Hepatocyte (in vitro differentiated cells): ENCODE measurements around the gene ASB6. TPM values are rescaled to one million over a fixed set of nuclear protein-coding genes. Genes with fewer than 3 reads are reported as not detected.

Experiments
- DNase-seq: peaks from one replicate; pipeline ENCODE4 v3.0.0-alpha.2; 2016; ENCODE audit warnings: low spot score
- H2AFZ ChIP-seq: fragments of 200-600 bp; sonication (generic); 2 replicates; pipeline ENCODE4 v1.6.0; 2016; ENCODE audit warnings: antibody characterized with exemption, mild to moderate bottlenecking
- H3K27ac ChIP-seq: fragments of 200-600 bp; sonication (generic); 2 replicates; pipeline ENCODE4 v1.5.1; 2016; ENCODE audit warnings: mild to moderate bottlenecking
- H3K27me3 ChIP-seq: fragments of 200-600 bp; sonication (generic); 2 replicates; pipeline ENCODE4 v1.6.1; 2016
- H3K36me3 ChIP-seq: fragments of 200-600 bp; sonication (generic); replicated peaks from 2 replicates; pipeline ENCODE4 v1.5.1; 2016; ENCODE audit warnings: low read depth; ENCODE audit not compliant: insufficient read depth
- H3K4me1 ChIP-seq: fragments of 200-600 bp; sonication (generic); 2 replicates; pipeline ENCODE4 v1.5.1; 2016; ENCODE audit warnings: mild to moderate bottlenecking, moderate library complexity; ENCODE audit not compliant: insufficient read depth
- H3K4me2 ChIP-seq: fragments of 200-600 bp; sonication (generic); 2 replicates; pipeline ENCODE4 v1.6.0; 2016
- H3K4me3 ChIP-seq: fragments of 200-600 bp; sonication (generic); 2 replicates; pipeline ENCODE4 v1.5.1; 2016; ENCODE audit warnings: mild to moderate bottlenecking
- H3K79me2 ChIP-seq: fragments of 200-600 bp; sonication (generic); 2 replicates; pipeline ENCODE4 v1.6.0; 2017; ENCODE audit warnings: mild to moderate bottlenecking
- H3K9me2 ChIP-seq: fragments of 200-600 bp; sonication (generic); replicated peaks from 2 replicates; pipeline ENCODE4 v1.6.0; 2017; ENCODE audit warnings: mild to moderate bottlenecking; ENCODE audit not compliant: insufficient read depth
- H3K9me3 ChIP-seq: fragments of 200-600 bp; sonication (generic); 2 replicates; pipeline ENCODE4 v1.5.1; 2016; ENCODE audit warnings: low read depth, mild to moderate bottlenecking
- H4K20me1 ChIP-seq: fragments of 200-600 bp; sonication (generic); 2 replicates; pipeline ENCODE4 v1.6.0; 2016; ENCODE audit warnings: mild to moderate bottlenecking; ENCODE audit not compliant: insufficient read depth, poor library complexity, severe bottlenecking
- CTCF ChIP-seq: fragments of 200-600 bp; sonication (generic); IDR thresholded peaks from 2 replicates; pipeline ENCODE4 v1.5.1; 2016; ENCODE audit warnings: antibody characterized with exemption, mild to moderate bottlenecking; ENCODE audit not compliant: poor library complexity
- EZH2 ChIP-seq: fragments of 200-600 bp; sonication (generic); IDR thresholded peaks from 2 replicates; pipeline ENCODE4 v1.6.1; 2016; ENCODE audit warnings: antibody characterized with exemption, mild to moderate bottlenecking, borderline replicate concordance
- EZH2phosphoT487 ChIP-seq: fragments of 200-600 bp; sonication (generic); IDR thresholded peaks from one replicate; pipeline ENCODE4 v1.6.1; 2018; ENCODE audit warnings: antibody characterized with exemption, mild to moderate bottlenecking, low read depth, moderate library complexity; ENCODE audit not compliant: unreplicated experiment, severe bottlenecking
- WGBS: methylation state at CpG from one replicate; pipeline ENCODE4 v1.1.6; 2016; ENCODE audit warnings: low lambda C conversion rate; ENCODE audit errors: missing lambda C conversion rate; 5-methylcytosine and 5-hydroxymethylcytosine counted together
- polyA plus RNA-seq: library from polyadenylated mRNA; unstranded; fragments of >200 nt; fragmentation: Nextera tagmentation; extraction: Ambion mirVana; gene quantifications from 2 replicates; pipeline ENCODE4 v1.2.1, GENCODE V29; 2016
- total RNA-seq: library from RNA; depleted of rRNA; stranded (reverse); fragments of >200 nt; gene quantifications from 2 replicates; pipeline ENCODE4 v1.2.3, GENCODE V29; 2014

The ASB6 gene
- total and polyA plus RNA-seq, 2 experiments from 2014 or later, result 14.2 to 15.5 TPM

DNA sequence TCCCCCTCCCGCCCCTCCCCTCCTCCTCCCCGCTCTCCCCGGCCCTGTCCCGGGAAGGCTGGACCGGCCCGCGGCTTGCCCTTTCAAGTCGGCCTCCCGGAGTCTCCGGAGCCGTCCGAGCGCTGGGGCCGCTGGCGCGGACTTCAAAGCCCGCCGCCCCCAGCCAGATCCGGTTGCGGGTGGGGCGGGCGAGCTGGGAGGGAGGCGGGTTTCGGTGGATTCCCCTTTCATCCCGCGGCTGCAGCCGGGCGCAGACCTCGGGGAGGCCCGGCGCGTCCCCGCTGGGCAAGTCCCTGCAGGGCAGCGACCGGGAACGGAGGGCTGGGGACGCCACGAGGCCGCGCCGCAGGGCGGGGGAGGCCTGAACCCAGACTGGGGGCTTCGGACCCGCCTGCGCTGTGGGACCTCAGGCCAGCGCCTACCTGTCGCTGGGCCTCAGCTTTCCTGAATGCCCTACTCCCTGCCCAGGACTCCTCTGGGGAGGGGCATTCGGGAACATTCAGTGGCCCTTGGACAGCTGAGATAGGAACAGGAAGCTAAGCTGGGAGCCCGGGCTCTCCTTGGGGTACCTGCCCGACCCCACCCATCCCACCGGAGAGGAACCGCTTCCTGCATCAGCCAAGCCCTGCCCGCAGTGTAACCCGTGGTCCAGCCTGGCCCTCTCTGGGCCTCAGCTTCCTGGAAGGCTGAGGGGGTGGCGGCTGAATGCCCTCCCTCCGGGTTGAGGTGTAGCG lies 44.4 kb downstream of the ASB6 start:
- peak overlapping the region; percentile 22 for H3K4me3 ChIP-seq
- DNase-seq, result peak; percentile 91
- H3K9me3 ChIP-seq, result no peaks in the 10 kb centered on the region
- WGBS, result 7% methylated on average over 31 of the region's 57 CpGs
- H4K20me1 ChIP-seq, result no peaks in the 10 kb centered on the region
- no peaks in the 10 kb centered on the region for H3K27me3 ChIP-seq
- no peaks in the 10 kb centered on the region for H3K9me2 ChIP-seq
- H3K4me1 ChIP-seq, result peaks cover 24% of the 10 kb centered on the region
- H3K36me3 ChIP-seq, result no peaks in the 10 kb centered on the region
- peak overlapping the region; percentile 89 for H3K4me2 ChIP-seq
- peak overlapping the region; percentile 88 for H3K27ac ChIP-seq
- H3K79me2 ChIP-seq, result no peaks in the 10 kb centered on the region
- peak overlapping the region; percentile 47 for H2AFZ ChIP-seq
- no peak for TF ChIP-seq EZH2phosphoT487
- TF ChIP-seq EZH2, result no peak
- no peak for TF ChIP-seq CTCF

DNA sequence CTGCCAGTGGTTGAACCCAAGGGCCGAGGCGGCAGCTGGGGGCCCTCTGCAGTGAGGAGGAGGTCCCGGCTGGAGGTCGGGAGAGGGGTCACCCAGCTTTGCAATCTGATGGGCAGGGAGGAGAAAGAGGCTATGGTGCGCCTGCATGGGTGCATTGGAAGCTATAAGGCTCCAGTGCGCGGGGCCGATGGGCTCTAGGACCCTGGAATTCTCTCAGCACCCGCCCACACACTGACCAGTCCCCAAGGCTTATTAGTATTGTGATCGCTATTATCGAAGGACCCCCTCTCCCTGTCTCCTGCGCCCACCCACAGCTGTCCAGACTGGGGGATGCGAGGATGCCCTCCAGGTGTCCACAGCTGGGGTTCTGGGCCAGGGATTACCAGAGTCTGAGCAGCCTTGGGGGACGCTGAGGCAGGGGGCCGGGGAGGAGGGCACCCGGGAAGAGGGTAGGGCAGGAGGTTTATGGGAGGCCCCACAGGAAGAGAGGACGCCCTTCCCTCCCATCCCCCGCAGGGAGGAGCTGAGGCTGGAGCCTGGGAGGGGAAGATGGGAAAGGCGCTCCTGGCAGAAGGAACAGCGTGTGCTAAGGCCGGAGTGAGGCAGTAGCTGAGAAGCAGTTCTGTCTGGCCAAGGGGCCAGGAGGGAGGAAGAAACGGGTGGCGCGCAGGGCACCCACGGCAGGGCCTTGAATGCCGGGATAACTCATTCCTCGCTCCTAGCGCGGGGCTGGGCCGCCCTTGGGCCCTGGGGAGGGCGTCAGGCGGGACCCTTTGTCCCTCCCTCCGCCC lies 45.2 kb downstream of the ASB6 start:
- TF ChIP-seq EZH2 (no peak), EZH2phosphoT487 (no peak), CTCF (no peak)
- H3K9me3 ChIP-seq, result no peaks in the 10 kb centered on the region
- no peaks in the 10 kb centered on the region for H3K79me2 ChIP-seq
- H4K20me1 ChIP-seq, result no peaks in the 10 kb centered on the region
- peak overlapping the region; percentile 36 for H2AFZ ChIP-seq
- peaks cover 24% of the 10 kb centered on the region for H3K4me1 ChIP-seq
- WGBS, result 11% methylated on average over 16 of the region's 33 CpGs
- no peaks in the 10 kb centered on the region for H3K27me3 ChIP-seq
- peak overlapping the region; percentile 89 for H3K4me2 ChIP-seq
- H3K36me3 ChIP-seq, result no peaks in the 10 kb centered on the region
- peak overlapping the region; percentile 22 for H3K4me3 ChIP-seq
- peak; percentile 80 for DNase-seq
- H3K9me2 ChIP-seq, result no peaks in the 10 kb centered on the region
- H3K27ac ChIP-seq, result peak overlapping the region; percentile 88

DNA sequence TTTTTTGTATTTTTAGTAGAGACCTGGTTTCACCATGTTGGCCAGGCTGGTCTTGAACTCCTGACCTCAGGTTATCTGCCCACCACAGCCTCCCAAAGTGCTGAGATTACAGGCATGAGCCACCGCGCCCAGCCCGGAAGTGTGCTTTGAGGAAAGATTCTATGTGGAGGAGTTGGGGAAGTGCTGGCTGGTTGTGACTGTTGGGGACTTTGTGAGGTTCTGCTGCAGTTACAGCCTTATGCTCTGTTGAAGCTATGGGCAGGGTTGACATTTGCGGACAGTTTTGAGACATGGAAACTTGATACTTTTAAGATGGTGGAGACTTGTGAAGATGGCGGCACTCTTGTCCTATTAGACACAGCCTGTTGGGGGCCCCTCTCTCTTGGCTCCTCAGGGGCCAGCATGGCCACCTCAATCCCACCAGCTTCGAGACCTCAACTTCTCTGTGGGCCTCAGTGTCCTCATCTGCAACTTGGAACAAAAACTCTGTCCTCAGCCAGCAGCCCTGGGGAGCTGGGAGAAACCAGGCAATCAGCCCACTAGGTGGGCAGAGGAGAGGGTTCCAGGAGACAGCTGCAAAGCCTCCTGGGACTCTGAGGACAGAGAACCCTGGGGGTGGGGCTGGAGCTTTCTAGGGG lies 45.9 kb downstream of the ASB6 start:
- no peak overlapping the region for H2AFZ ChIP-seq
- no peaks in the 10 kb centered on the region for H3K9me3 ChIP-seq
- WGBS, result 75% methylated on average over 6 of the region's 6 CpGs
- TF ChIP-seq CTCF, result no peak
- TF ChIP-seq EZH2, result no peak
- no peak for TF ChIP-seq EZH2phosphoT487
- no peaks in the 10 kb centered on the region for H3K36me3 ChIP-seq
- no peaks in the 10 kb centered on the region for H3K9me2 ChIP-seq
- no peak overlapping the region for H3K4me3 ChIP-seq
- no peaks in the 10 kb centered on the region for H4K20me1 ChIP-seq
- no peaks in the 10 kb centered on the region for H3K79me2 ChIP-seq
- H3K27me3 ChIP-seq, result no peaks in the 10 kb centered on the region
- DNase-seq, result no peak
- H3K27ac ChIP-seq, result peak overlapping the region; percentile 88
- peaks cover 24% of the 10 kb centered on the region for H3K4me1 ChIP-seq
- peak overlapping the region; percentile 89 for H3K4me2 ChIP-seq
